Activated CD4-positive, alpha-beta T cell treated with anti-CD3 and anti-CD28 coated beads, Interleukin-2, amount 50 U/mL, for 1 hour (primary cell): Measurements from ENCODE around the gene TMEM219.
"Not testable (repeated sequence)": the region's sequence is repeated elsewhere in the genome, so short reads cannot be mapped to it uniquely, and the experiment has no call there.

Experiments
- DNase-seq: peaks from one replicate; pipeline ENCODE4 v3.0.0-alpha.2; 2020

The TMEM219 gene

DNA sequence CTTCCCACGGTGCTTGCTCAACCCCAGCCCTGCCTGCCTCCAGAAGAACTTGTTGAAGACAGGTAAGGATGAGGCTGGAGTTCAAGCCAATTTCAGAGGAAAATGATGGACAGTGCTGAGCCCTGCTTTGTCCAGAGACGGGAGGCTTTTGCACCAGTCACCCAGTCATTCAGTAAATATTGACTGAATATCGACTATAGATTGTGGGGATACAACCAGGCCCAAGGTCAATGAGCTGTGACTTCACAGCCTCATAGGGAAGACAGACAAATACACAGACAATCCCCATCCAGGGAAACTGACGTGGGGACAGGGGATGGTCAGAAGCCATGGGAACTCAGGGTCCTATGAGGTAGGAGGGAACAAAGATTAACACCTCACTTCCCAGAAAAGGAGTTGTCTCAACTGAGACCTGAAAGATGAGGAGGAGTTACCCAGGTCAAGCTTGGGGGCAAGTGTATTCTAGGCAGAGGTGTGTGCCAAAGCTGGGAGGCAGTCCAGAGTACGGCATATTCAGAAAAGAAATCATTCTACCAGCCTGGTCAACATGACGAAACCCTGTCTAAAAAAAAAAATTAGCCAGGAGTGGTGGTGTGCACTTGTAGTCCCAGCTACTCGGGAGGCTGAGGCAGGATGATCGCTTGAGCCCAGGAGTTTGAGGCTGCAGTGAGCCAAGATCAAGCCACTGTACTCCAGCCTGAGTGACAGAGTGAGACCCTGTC is 54.8 kb downstream of the TMEM219 start:
- DNase-seq = no peak

- DNase-seq = no peak
These were observed 55.4 kb downstream of the TMEM219 start for GRCh38 chr16:30017277-30017656.

DNA sequence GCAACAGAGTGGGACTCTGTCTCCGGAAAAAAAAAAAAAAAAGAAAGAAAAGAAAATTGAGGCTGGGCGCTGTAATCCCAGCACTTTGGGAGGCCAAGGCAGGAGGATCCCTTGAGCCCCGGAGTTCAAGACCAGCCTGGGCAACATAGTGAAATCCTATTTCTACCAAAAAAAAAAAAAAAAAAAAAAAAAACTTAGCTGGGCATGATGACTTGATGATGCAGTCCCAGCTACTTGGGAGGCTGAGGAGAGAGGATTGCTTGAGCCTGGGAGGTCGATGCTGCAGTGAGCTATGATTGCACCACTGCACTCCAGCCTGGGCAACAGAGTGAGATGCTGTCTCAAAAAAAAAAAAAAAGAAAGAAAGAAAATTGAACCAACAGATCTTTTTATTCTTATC is 56.1 kb downstream of the TMEM219 start:
- not testable (repeated sequence) for DNase-seq

DNA sequence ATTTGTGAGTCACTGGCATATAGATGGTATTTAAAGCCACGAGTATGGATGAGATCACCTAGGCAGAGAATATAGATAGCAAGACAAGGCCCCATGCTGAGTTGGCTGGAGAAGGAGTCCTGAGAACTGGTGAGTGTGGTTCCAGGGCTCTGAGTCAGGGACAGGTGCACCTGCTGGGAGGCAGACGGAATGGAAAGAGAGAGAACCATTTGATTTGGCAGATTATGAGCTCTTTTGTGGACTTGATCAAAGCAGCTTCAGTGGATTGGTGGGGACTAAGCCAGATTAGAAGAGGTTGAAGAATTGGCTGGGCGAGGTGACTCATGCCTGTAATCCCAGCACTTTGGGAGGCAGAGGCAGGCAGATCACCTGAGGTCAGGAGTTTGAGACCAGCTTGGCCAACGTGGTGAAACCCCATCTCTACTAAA is 56.9 kb downstream of the TMEM219 start:
- no peak for DNase-seq
